Hepatocyte (in vitro differentiated cells): ENCODE results near the gene SHKBP1.

Experiments used
- EZH2 ChIP-seq: fragments of 200-600 bp; sonication (generic); IDR thresholded peaks from 2 replicates; pipeline ENCODE4 v1.6.1; 2016; ENCODE audit warnings: antibody characterized with exemption, mild to moderate bottlenecking, borderline replicate concordance
- TF ChIP-seq, protein P1 (sequence below): fragments of 200-600 bp; sonication (generic); IDR thresholded peaks from 2 replicates; pipeline ENCODE4 v1.5.1; 2016; ENCODE audit warnings: antibody characterized with exemption, mild to moderate bottlenecking; ENCODE audit not compliant: poor library complexity

- TF ChIP-seq, protein P1, sequence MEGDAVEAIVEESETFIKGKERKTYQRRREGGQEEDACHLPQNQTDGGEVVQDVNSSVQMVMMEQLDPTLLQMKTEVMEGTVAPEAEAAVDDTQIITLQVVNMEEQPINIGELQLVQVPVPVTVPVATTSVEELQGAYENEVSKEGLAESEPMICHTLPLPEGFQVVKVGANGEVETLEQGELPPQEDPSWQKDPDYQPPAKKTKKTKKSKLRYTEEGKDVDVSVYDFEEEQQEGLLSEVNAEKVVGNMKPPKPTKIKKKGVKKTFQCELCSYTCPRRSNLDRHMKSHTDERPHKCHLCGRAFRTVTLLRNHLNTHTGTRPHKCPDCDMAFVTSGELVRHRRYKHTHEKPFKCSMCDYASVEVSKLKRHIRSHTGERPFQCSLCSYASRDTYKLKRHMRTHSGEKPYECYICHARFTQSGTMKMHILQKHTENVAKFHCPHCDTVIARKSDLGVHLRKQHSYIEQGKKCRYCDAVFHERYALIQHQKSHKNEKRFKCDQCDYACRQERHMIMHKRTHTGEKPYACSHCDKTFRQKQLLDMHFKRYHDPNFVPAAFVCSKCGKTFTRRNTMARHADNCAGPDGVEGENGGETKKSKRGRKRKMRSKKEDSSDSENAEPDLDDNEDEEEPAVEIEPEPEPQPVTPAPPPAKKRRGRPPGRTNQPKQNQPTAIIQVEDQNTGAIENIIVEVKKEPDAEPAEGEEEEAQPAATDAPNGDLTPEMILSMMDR: no peak
- TF ChIP-seq EZH2: no peak
Observed at GRCh38 chr19:40547836-40548235, 28.8 kb upstream of the SHKBP1 start.
